GM19025 (cell line): Measurements from ENCODE around the gene MAP3K4.

ENCODE experiments used
- ATAC-seq: cut with Tn5 transposase; IDR thresholded peaks from one replicate; pipeline ENCODE4 v1.9.1; 2021; ENCODE audit warnings: mild to moderate bottlenecking, low read depth, moderate library complexity; ENCODE audit not compliant: unreplicated experiment

Gene MAP3K4

DNA sequence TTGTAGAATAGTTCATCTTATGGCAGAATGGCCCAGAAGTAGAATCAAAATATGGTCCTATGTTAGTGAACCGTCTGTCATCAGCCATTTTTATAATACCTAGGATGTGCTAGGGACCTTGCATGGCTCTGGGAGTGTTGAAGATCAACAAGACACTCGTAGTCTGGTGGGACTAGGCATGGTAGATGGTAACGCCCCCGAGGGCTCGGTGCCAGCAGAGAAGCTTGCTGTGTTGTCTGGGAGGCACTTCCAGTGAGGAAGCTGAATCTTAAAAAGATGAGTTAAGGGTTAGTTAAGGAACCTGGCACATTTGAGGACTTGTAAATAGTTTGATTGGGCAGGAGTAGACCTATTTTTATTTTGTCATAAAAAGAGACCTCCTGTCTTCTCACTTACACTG, 82.4 kb downstream of the MAP3K4 start:
- no peak for ATAC-seq

DNA sequence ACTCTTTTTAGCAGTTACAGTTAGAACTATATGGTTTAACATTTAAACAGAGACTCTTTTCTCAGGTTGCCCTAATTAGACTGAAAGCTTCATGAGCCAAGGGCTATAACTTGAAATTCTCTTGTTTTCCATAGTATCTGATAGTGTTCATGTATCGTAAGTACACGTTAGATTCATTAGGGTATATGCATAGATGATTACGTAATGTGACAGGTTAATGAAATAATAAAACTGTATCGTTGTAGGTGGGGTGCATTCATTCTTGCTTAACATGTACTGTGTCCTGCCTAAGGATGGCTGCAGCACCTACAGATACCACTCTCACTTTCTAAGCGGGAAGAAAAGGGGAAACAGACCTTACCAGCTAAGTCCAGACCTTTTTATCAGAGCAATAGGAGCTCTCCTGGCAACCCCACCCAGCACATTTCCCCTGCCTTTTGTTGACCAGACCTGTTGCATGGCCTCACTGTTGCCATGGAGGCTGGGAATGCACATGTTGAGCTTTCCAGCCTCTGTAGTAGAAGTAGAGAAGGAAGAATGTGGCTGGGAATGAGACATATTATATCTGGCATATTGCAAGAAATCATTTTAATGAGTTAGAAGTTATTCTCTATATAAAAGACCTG, 83.0 kb downstream of the MAP3K4 start:
- ATAC-seq: no peak

GRCh38 chr6:161076181-161076677, 84.7 kb downstream of the MAP3K4 start:
- ATAC-seq: no peak

DNA sequence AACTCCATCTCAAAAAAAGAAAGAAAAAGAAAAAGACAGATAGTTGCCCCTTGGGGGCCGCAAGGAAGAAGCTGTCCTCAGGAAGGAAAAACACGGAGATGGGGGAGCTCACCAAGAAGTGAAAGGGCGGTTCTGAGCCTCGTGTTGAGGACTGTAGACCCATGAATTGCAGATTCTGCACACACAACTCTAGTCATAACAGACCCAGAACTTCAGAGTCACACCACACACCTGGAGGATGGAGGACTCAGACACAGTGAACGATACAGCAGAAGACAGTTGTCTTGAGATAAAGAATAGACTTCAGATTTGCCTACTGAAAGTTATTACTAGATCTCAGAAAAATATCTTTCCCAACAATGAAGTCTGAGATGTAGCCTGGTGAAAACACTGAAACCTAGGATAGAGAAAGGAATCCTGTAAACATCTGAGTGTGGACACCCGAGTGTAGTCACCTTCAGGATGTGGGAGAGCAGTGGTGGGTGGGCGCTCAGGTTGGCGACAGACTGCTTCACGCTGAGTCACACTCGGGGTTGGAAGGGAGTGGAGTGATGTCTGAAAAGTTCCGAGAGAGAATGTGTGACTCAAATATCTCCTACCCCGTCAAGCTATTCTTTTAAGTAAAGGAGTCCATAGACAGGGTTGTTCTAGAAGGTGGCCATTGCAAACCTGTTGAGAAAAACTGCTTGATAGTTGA, 88.1 kb downstream of the MAP3K4 start:
- no peak for ATAC-seq

- ATAC-seq: no peak
Measured at GRCh38 chr6:161080263-161080970, 88.8 kb downstream of the MAP3K4 start.

- ATAC-seq: no peak
Measured at GRCh38 chr6:161082215-161082614, 90.6 kb downstream of the MAP3K4 start.

- no peak for ATAC-seq
Measured at GRCh38 chr6:161085246-161085645, 93.7 kb downstream of the MAP3K4 start.

DNA sequence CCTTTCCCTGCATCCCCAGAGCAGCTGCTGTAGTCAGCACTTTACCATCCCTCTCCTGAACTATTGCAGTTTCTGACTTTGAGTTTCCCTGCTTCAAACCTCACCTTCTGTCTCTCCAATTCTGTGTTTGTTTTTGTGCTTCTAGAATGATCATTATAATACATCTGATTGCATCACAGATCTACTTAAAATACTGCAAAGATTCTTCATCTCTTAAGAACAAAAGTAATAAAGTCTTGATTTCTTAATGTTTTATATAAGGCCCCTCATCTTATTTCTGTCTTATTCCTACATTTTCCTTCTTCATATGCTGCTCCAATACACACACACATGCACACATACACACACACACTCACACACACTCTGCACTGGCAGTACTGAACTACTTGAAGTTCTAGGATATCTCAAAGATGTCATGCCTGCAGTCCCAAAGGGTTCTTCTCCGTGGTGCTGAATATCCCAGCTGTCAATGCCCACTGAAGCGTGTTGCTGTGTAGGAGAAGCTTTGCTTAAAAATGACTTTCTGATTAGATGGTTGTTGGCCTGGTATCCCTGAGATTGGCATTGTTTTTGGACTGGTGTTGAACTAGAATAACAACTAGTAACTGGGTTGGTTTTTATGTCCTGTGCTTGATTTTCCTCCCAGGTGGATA, 97.2 kb downstream of the MAP3K4 start:
- ATAC-seq: no peak

DNA sequence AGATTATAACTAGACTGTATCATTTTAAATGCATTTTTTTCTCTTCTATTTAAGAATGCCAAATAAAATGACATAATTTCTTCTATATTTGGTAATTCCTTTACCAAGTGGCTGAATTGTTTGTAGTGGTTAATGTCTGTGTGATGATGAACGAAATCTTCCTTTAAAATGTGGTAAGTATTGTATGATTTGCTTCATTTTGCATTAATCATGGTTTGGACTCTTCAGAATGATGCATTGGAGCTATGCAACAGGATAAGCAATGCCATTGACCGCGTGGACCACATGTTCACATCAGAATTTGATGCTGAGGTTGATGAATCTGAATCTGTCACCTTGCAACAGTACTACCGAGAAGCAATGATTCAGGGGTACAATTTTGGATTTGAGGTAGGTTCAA, 99.6 kb downstream of the MAP3K4 start:
- no peak for ATAC-seq

- ATAC-seq: no peak
Measured at GRCh38 chr6:161091972-161092701, 100.6 kb downstream of the MAP3K4 start.

DNA sequence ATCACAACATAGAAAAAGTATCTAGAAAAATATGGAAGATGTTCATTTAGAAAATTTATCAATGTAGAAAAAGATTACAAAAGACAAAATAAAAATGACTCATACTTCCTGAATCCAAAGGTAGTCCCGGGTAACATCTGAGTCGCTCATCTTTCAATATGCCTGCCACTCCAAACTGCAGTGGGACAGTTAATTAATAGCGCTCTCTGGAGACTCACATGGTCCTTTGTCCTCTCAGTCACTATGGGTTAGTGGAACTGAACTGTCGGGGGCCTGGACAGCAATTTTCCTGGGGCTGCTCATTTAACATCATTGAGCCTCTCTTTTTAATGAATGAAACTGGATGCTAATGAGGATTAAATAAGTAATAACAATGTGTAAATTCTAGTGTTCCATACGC, 103.4 kb downstream of the MAP3K4 start:
- no peak for ATAC-seq

- ATAC-seq: no peak
Measured at GRCh38 chr6:161095916-161096315, 104.3 kb downstream of the MAP3K4 start.

DNA sequence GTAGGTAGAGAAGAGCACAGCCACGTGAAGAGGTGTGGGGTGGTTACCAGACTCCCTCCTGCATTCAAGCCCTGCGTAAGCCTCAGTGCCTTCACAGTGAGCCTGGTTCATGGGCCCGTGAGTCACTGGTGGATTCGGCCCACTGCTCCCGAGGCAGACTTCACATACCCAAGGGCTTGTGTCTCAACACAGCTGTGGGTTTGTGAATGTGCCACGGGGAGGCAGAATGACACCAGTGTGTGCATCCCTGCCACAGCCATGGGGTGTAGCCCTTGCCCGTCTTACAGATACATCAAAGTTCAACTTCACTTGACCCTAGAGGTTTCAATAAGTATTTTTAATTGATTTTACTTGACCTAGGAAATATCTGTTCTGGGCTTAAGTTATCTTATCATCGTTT, 108.5 kb downstream of the MAP3K4 start:
- ATAC-seq: no peak

GRCh38 chr6:161101517-161101916, 109.9 kb downstream of the MAP3K4 start:
- ATAC-seq: no peak

DNA sequence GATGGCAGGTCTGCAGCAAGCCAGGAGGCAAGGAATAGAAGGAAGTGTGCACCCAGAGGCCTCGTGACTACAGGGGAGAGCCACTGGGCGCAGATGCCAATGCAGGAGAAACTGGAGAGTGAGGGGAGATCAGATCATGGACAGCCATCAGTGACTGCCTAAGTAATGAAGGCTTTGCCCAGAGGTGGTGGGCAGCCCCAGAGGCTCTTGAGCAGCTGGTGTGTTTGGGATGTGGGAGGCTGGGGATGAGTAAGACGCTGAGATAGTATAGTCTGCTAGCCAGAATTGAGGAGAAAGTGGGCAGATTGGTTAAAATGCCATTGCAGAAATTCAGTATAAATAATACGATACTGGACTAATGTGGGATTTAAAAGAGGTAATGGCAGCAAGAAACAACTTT, 111.9 kb downstream of the MAP3K4 start:
- no peak for ATAC-seq

GRCh38 chr6:161104966-161105365, 113.4 kb downstream of the MAP3K4 start:
- no peak for ATAC-seq

GRCh38 chr6:161105408-161105807, 113.8 kb downstream of the MAP3K4 start:
- ATAC-seq: no peak

DNA sequence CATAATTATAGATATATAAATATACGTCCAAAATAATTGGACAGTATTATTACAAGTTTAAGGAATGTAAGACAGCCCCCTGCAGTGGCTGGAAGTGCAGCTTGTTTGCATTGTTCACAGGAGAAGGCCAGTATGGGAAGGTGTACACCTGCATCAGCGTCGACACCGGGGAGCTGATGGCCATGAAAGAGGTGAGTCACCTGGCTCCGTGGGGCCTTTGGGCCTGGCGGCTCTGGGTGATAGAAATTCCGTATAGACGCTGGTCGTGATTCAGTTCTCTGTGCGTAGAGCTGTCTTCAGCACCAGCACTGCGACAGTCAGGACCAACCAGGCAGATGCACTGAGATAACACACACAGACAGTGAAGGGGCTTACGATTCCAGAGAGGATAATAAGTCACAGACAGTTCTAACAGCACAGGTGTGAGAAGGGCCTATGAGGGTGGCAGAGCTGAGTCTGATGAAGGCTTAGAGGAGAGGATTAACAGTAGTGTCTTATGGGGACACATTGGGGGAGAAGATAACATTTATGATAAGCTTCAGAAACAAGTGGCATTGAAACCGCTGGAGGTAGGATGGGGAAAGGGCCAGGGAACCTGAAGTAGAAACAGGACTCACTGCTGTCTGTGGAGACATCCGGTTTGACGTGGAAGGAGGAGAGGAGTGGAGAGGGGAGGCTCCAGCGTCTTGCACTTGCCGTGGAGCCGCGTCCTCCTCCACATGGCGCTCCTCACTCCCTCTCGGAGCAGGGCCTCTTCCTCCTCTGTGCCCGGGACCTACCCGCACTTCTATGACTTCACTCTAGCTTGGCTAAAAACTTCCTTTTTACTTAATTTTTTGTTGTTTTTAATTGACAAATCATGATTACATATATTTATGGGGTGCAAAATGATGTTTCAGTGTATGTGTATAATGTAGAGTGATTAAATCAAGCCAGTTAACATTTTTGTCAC, 116.5 kb downstream of the MAP3K4 start:
- no peak for ATAC-seq

- ATAC-seq: no peak
Measured at GRCh38 chr6:161108916-161109315, 117.3 kb downstream of the MAP3K4 start.
